ENCODE results near the gene EML1.

DNA sequence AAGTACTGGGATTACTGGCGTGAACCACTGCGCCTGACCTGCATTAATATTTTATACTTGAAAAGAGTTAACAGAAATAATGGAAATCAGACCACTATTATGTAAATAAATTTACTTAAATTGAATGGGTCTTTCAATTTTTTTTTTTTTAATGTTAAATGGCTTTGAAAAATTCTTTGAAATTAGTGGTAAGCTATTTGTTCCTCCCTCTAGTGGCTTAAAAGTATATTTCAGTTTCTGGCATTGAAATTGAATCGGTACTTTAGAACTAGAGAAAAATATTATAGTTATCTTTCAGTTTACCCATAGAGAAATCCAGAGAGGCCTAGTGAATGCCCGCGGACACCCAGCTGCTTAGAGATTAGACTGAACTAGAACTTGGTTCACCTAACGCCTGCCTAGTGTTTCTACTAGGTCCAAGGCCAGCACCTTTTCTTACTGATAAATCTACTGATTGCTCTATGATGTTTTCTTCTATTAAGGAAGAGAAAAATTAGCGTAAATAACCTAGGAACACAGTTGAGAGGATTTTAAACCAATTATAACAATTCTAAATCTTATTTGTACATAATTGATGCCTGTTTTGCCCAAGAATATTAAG is 106.5 kb downstream of the EML1 start:
- TF ChIP-seq, protein P1, sequence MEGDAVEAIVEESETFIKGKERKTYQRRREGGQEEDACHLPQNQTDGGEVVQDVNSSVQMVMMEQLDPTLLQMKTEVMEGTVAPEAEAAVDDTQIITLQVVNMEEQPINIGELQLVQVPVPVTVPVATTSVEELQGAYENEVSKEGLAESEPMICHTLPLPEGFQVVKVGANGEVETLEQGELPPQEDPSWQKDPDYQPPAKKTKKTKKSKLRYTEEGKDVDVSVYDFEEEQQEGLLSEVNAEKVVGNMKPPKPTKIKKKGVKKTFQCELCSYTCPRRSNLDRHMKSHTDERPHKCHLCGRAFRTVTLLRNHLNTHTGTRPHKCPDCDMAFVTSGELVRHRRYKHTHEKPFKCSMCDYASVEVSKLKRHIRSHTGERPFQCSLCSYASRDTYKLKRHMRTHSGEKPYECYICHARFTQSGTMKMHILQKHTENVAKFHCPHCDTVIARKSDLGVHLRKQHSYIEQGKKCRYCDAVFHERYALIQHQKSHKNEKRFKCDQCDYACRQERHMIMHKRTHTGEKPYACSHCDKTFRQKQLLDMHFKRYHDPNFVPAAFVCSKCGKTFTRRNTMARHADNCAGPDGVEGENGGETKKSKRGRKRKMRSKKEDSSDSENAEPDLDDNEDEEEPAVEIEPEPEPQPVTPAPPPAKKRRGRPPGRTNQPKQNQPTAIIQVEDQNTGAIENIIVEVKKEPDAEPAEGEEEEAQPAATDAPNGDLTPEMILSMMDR (IDR thresholded peaks at IDR 0.05) = peak; percentile 40 to 65 (median 58)
- no peak for TF ChIP-seq POLR2A (IDR thresholded peaks at IDR 0.05)

Data from right lobe of liver (tissue), 4 donors.